K562 (cell line): ENCODE measurements around the gene GAB2. TPM values are rescaled to one million over a fixed set of nuclear protein-coding genes. Genes with fewer than 3 reads are reported as not detected.

ENCODE experiments used
- ASH1L ChIP-seq: fragments of 450-650 bp; IDR thresholded peaks from 2 replicates; pipeline ENCODE4 v1.6.1; 2018; ENCODE audit warnings: borderline replicate concordance, mild to moderate bottlenecking, low read depth; ENCODE audit not compliant: partially characterized antibody
- BRCA1 ChIP-seq, 2 experiments: fragments of 450-650 bp in 1 of 2; sonication (generic) in 1 of 2; formaldehyde crosslinking in 1 of 2; IDR thresholded peaks; 2 replicates each; pipeline versions ENCODE4 v1.5.0 to v1.6.1; 2017 to 2020; ENCODE audit warnings: mild to moderate bottlenecking in 1 of 2, missing genetic modification reagents in 1 of 2
- CUX1 ChIP-seq: fragments of 200-800 bp; sonication (Bioruptor generic); IDR thresholded peaks from 2 replicates; pipeline ENCODE4 v1.6.1; 2016; ENCODE audit warnings: missing genetic modification characterization, missing compliant biosample characterization
- CXXC5 ChIP-seq: fragments of 250-450 bp; sonication (Bioruptor Pico); IDR thresholded peaks from 2 replicates; pipeline ENCODE4 v1.8.0; 2022; ENCODE audit warnings: inconsistent platforms, mild to moderate bottlenecking, moderate library complexity
- ELK3 ChIP-seq: fragments of 450-650 bp; formaldehyde crosslinking; IDR thresholded peaks from 2 replicates; pipeline ENCODE4 v1.4.0; 2020; ENCODE audit warnings: mild to moderate bottlenecking
- FOXJ3 ChIP-seq: sonication (generic); formaldehyde crosslinking; IDR thresholded peaks from 2 replicates; pipeline ENCODE4 v1.4.0; 2020; ENCODE audit warnings: mild to moderate bottlenecking, missing genetic modification reagents
- MCM7 ChIP-seq, 2 experiments: fragments of 450-650 bp; IDR thresholded peaks; 2 replicates each; pipeline ENCODE4 v1.6.1; 2016 to 2018
- PHTF2 ChIP-seq: fragments of 250-450 bp; sonication (Bioruptor Pico); IDR thresholded peaks from 2 replicates; pipeline ENCODE4 v1.5.0; 2021; ENCODE audit warnings: mild to moderate bottlenecking
- POLR2AphosphoS2 ChIP-seq: IDR thresholded peaks from 2 replicates; pipeline ENCODE4 v1.6.1; 2012; ENCODE audit warnings: low read length, improper control_type of control experiment
- SAFB2 ChIP-seq: fragments of 200-400 bp; formaldehyde crosslinking; IDR thresholded peaks from 2 replicates; pipeline ENCODE4 v1.6.1; 2018; ENCODE audit warnings: borderline replicate concordance, low read length, low read depth, moderate library complexity; ENCODE audit not compliant: severe bottlenecking
- TGIF2 ChIP-seq: sonication (generic); formaldehyde crosslinking; IDR thresholded peaks from 2 replicates; pipeline ENCODE4 v1.8.1; 2022; ENCODE audit warnings: mild to moderate bottlenecking, missing genetic modification reagents, moderate library complexity
- ZNF696 ChIP-seq: fragments of 250-450 bp; sonication (Bioruptor Pico); conservative IDR thresholded peaks from 2 replicates; pipeline ENCODE4 v1.4.0; 2020; ENCODE audit warnings: mild to moderate bottlenecking, moderate library complexity
- polyA plus RNA-seq, 8 experiments: library from polyadenylated mRNA; depleted of rRNA in 4 of 8; stranded (reverse) in 5 of 8; unstranded in 3 of 8; fragments of >200 nt; fragmentation: Nextera tagmentation in 2 of 8; fragmentation: Illumina TruSeq in 1 of 8; extraction: Ambion mirVana in 2 of 8; extraction: Trizol in 1 of 8; gene quantifications; 2 replicates each; pipeline versions ENCODE4 v1.2.1 to v1.2.3, GENCODE V29; 2011 to 2014; ENCODE audit warnings: inconsistent platforms in 1 of 8, missing spikeins in 1 of 8
- total RNA-seq, 7 experiments: library from RNA; depleted of rRNA in 6 of 7; stranded (reverse); fragments of >200 nt in 6 of 7; fragmentation: Illumina TruSeq in 2 of 7; extraction: Trizol in 2 of 7; gene quantifications; 2 replicates each; pipeline versions ENCODE4 v1.2.1 to v1.2.3, GENCODE V29; 2011 to 2021; ENCODE audit warnings: low replicate concordance in 1 of 7
- TF ChIP-seq, protein P1 (sequence below): sonication (generic); formaldehyde crosslinking; IDR thresholded peaks from 2 replicates; pipeline ENCODE4 v1.8.0; 2023; ENCODE audit warnings: mild to moderate bottlenecking, missing genetic modification reagents
- TF ChIP-seq, protein P2 (sequence below): fragments of 250-450 bp; sonication (Bioruptor Pico); IDR thresholded peaks from 2 replicates; pipeline ENCODE4 v1.4.0; 2020; ENCODE audit warnings: mild to moderate bottlenecking, moderate library complexity, borderline replicate concordance

The GAB2 gene
- total and polyA plus RNA-seq, 9 of the 15 experiments (the other 6 are each of a cell fraction or from before 2014, with no cell fraction given): 2.3 to 35.2 (median 16.1) TPM

- TF ChIP-seq, protein P1, sequence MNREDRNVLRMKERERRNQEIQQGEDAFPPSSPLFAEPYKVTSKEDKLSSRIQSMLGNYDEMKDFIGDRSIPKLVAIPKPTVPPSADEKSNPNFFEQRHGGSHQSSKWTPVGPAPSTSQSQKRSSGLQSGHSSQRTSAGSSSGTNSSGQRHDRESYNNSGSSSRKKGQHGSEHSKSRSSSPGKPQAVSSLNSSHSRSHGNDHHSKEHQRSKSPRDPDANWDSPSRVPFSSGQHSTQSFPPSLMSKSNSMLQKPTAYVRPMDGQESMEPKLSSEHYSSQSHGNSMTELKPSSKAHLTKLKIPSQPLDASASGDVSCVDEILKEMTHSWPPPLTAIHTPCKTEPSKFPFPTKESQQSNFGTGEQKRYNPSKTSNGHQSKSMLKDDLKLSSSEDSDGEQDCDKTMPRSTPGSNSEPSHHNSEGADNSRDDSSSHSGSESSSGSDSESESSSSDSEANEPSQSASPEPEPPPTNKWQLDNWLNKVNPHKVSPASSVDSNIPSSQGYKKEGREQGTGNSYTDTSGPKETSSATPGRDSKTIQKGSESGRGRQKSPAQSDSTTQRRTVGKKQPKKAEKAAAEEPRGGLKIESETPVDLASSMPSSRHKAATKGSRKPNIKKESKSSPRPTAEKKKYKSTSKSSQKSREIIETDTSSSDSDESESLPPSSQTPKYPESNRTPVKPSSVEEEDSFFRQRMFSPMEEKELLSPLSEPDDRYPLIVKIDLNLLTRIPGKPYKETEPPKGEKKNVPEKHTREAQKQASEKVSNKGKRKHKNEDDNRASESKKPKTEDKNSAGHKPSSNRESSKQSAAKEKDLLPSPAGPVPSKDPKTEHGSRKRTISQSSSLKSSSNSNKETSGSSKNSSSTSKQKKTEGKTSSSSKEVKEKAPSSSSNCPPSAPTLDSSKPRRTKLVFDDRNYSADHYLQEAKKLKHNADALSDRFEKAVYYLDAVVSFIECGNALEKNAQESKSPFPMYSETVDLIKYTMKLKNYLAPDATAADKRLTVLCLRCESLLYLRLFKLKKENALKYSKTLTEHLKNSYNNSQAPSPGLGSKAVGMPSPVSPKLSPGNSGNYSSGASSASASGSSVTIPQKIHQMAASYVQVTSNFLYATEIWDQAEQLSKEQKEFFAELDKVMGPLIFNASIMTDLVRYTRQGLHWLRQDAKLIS (CRISPR knock-in tag): no peak
- no peak for TF ChIP-seq MCM7 (IDR thresholded peaks at IDR 0.05)
- no peak for TF ChIP-seq POLR2AphosphoS2
- no peak for TF ChIP-seq FOXJ3 (CRISPR knock-in tag)
- TF ChIP-seq PHTF2: no peak
- TF ChIP-seq CUX1: no peak
- TF ChIP-seq TGIF2 (CRISPR knock-in tag): no peak
- TF ChIP-seq, protein P2, sequence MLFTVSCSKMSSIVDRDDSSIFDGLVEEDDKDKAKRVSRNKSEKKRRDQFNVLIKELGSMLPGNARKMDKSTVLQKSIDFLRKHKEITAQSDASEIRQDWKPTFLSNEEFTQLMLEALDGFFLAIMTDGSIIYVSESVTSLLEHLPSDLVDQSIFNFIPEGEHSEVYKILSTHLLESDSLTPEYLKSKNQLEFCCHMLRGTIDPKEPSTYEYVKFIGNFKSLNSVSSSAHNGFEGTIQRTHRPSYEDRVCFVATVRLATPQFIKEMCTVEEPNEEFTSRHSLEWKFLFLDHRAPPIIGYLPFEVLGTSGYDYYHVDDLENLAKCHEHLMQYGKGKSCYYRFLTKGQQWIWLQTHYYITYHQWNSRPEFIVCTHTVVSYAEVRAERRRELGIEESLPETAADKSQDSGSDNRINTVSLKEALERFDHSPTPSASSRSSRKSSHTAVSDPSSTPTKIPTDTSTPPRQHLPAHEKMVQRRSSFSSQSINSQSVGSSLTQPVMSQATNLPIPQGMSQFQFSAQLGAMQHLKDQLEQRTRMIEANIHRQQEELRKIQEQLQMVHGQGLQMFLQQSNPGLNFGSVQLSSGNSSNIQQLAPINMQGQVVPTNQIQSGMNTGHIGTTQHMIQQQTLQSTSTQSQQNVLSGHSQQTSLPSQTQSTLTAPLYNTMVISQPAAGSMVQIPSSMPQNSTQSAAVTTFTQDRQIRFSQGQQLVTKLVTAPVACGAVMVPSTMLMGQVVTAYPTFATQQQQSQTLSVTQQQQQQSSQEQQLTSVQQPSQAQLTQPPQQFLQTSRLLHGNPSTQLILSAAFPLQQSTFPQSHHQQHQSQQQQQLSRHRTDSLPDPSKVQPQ (CRISPR knock-in tag): no peak
- no peak for TF ChIP-seq ASH1L
- TF ChIP-seq CXXC5 (CRISPR knock-in tag): peak; percentile 27; the same call in 1 of the 2 replicates
- TF ChIP-seq SAFB2: no peak
- TF ChIP-seq BRCA1 (IDR thresholded peaks at IDR 0.05): no peak
- TF ChIP-seq BRCA1 (CRISPR knock-in tag; IDR thresholded peaks at IDR 0.05): no peak
- TF ChIP-seq ZNF696 (CRISPR knock-in tag): no peak
- TF ChIP-seq ELK3 (CRISPR knock-in tag): no peak
Measured at GRCh38 chr11:78259777-78260487, 157.7 kb downstream of the GAB2 start (continued).
